HepG2 (cell line): ENCODE data around the gene GPX5. TPM values are rescaled to one million over a fixed set of nuclear protein-coding genes. Genes with fewer than 3 reads are reported as not detected.

Source experiments
- JARID2 ChIP-seq: sonication (generic); formaldehyde crosslinking; IDR thresholded peaks from 2 replicates; pipeline ENCODE4 v1.8.1; 2023; ENCODE audit warnings: missing genetic modification reagents, inconsistent platforms; ENCODE audit not compliant: insufficient replicate concordance
- NR1H2 ChIP-seq: sonication (generic); formaldehyde crosslinking; IDR thresholded peaks from 2 replicates; pipeline ENCODE4 v1.8.1; 2022; ENCODE audit warnings: low read depth, missing genetic modification reagents, borderline replicate concordance
- ONECUT2 ChIP-seq: sonication (generic); formaldehyde crosslinking; IDR thresholded peaks from 2 replicates; pipeline ENCODE4 v1.4.0; 2020; ENCODE audit warnings: missing genetic modification reagents
- RCOR2 ChIP-seq: IDR thresholded peaks from 2 replicates; pipeline ENCODE4 v1.6.1; 2016; ENCODE audit warnings: missing biosample characterization, missing genetic modification reagents
- ZC3H4 ChIP-seq: sonication (generic); formaldehyde crosslinking; IDR thresholded peaks from 2 replicates; pipeline ENCODE4 v1.4.0; 2020; ENCODE audit warnings: missing genetic modification reagents, borderline replicate concordance
- ZFP62 ChIP-seq: sonication (generic); formaldehyde crosslinking; IDR thresholded peaks from 2 replicates; pipeline ENCODE4 v1.4.0; 2020; ENCODE audit warnings: missing genetic modification reagents
- ZNF24 ChIP-seq: fragments of 450-650 bp; IDR thresholded peaks from 2 replicates; pipeline ENCODE4 v1.6.1; 2017; ENCODE audit warnings: antibody characterized with exemption, mild to moderate bottlenecking
- ZNF33B ChIP-seq: sonication (generic); formaldehyde crosslinking; IDR thresholded peaks from 2 replicates; pipeline ENCODE4 v1.5.1; 2020; ENCODE audit warnings: mild to moderate bottlenecking, missing genetic modification reagents
- ZNF460 ChIP-seq: sonication (generic); formaldehyde crosslinking; IDR thresholded peaks from 2 replicates; pipeline ENCODE4 v1.5.1; 2020; ENCODE audit warnings: missing genetic modification reagents, mild to moderate bottlenecking, borderline replicate concordance
- ZNF737 ChIP-seq: sonication (generic); formaldehyde crosslinking; IDR thresholded peaks from 2 replicates; pipeline ENCODE4 v1.5.0; 2020; ENCODE audit warnings: missing genetic modification reagents, mild to moderate bottlenecking, borderline replicate concordance
- ZNF772 ChIP-seq: sonication (generic); formaldehyde crosslinking; IDR thresholded peaks from 2 replicates; pipeline ENCODE4 v1.5.0; 2020; ENCODE audit warnings: mild to moderate bottlenecking, missing genetic modification reagents
- polyA plus RNA-seq, 8 experiments: library from polyadenylated mRNA; depleted of rRNA in 3 of 8; stranded (reverse) in 7 of 8; unstranded in 1 of 8; fragments of >200 nt; fragmentation: Illumina TruSeq in 4 of 8; extraction: Trizol in 4 of 8; gene quantifications; 2 replicates each; pipeline versions ENCODE4 v1.2.1 to v1.2.3, GENCODE V29; 2011 to 2016; ENCODE audit warnings: low read depth in 4 of 8, missing spikeins in 1 of 8, mixed read lengths in 1 of 8; ENCODE audit not compliant: insufficient read depth in 1 of 8
- total RNA-seq, 5 experiments: library from RNA; depleted of rRNA; stranded (reverse); fragments of >200 nt; fragmentation: Illumina TruSeq; extraction: Trizol; gene quantifications; 2 replicates each; pipeline ENCODE4 v1.2.3, GENCODE V29; 2016; ENCODE audit warnings: low read depth in 1 of 5
- TF ChIP-seq, protein P1 (sequence below): sonication (generic); formaldehyde crosslinking; IDR thresholded peaks from 2 replicates; pipeline ENCODE4 v1.4.0; 2020; ENCODE audit warnings: missing genetic modification reagents
- TF ChIP-seq, protein P2 (sequence below): sonication (generic); formaldehyde crosslinking; IDR thresholded peaks from 2 replicates; pipeline ENCODE4 v1.9.0; 2021; ENCODE audit warnings: missing genetic modification reagents, borderline replicate concordance
- TF ChIP-seq, protein P3 (sequence below): sonication (generic); formaldehyde crosslinking; conservative IDR thresholded peaks from 2 replicates; pipeline ENCODE4 v1.8.0; 2022; ENCODE audit warnings: missing genetic modification reagents
- TF ChIP-seq, protein P4 (sequence below): sonication (generic); formaldehyde crosslinking; IDR thresholded peaks from 2 replicates; pipeline ENCODE4 v1.5.1; 2020; ENCODE audit warnings: mild to moderate bottlenecking, missing genetic modification reagents
- TF ChIP-seq, protein P5 (sequence below): sonication (generic); formaldehyde crosslinking; IDR thresholded peaks from 2 replicates; pipeline ENCODE4 v1.9.0; 2021; ENCODE audit warnings: missing genetic modification reagents, borderline replicate concordance

GPX5 gene
- total and polyA plus RNA-seq, 2 of the 13 experiments (the other 11 are each of a cell fraction or from before 2014, with no cell fraction given) = not detected

DNA sequence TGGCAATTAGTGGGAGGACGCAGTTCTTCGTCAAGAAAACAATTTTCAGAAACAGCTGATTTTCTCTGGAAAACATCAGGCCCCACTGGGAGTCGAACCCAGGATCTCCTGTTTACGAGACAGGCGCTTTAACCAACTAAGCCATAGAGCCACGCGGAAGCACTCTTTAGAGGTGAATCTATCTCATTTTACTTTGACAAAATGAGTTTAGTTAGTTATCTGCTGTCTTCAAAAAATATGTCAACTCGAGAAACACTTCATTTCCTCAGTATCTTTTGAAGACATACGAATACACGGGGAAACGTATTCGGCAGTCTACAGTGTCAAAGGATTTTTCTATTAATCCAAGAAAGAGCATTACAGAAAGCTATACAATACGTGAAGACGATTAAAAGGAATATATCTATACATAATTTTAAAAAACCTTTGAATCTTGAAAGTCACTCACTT lies 36.7 kb upstream of the GPX5 start (continued):
- TF ChIP-seq NR1H2 (CRISPR knock-in tag) (no peak), ZNF33B (no peak), JARID2 (CRISPR knock-in tag) (no peak), ZNF24 (peak; percentile 92), ZNF772 (CRISPR knock-in tag) (no peak), ZNF460 (CRISPR knock-in tag) (no peak), ONECUT2 (CRISPR knock-in tag) (no peak), ZFP62 (CRISPR knock-in tag) (no peak), ZC3H4 (CRISPR knock-in tag) (no peak), ZNF737 (no peak), RCOR2 (CRISPR knock-in tag) (no peak; the same call in 1 of the 2 replicates)
- TF ChIP-seq, protein P1, sequence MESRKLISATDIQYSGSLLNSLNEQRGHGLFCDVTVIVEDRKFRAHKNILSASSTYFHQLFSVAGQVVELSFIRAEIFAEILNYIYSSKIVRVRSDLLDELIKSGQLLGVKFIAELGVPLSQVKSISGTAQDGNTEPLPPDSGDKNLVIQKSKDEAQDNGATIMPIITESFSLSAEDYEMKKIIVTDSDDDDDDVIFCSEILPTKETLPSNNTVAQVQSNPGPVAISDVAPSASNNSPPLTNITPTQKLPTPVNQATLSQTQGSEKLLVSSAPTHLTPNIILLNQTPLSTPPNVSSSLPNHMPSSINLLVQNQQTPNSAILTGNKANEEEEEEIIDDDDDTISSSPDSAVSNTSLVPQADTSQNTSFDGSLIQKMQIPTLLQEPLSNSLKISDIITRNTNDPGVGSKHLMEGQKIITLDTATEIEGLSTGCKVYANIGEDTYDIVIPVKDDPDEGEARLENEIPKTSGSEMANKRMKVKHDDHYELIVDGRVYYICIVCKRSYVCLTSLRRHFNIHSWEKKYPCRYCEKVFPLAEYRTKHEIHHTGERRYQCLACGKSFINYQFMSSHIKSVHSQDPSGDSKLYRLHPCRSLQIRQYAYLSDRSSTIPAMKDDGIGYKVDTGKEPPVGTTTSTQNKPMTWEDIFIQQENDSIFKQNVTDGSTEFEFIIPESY (CRISPR knock-in tag) = no peak
- TF ChIP-seq, protein P2, sequence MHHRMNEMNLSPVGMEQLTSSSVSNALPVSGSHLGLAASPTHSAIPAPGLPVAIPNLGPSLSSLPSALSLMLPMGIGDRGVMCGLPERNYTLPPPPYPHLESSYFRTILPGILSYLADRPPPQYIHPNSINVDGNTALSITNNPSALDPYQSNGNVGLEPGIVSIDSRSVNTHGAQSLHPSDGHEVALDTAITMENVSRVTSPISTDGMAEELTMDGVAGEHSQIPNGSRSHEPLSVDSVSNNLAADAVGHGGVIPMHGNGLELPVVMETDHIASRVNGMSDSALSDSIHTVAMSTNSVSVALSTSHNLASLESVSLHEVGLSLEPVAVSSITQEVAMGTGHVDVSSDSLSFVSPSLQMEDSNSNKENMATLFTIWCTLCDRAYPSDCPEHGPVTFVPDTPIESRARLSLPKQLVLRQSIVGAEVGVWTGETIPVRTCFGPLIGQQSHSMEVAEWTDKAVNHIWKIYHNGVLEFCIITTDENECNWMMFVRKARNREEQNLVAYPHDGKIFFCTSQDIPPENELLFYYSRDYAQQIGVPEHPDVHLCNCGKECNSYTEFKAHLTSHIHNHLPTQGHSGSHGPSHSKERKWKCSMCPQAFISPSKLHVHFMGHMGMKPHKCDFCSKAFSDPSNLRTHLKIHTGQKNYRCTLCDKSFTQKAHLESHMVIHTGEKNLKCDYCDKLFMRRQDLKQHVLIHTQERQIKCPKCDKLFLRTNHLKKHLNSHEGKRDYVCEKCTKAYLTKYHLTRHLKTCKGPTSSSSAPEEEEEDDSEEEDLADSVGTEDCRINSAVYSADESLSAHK = no peak
- TF ChIP-seq, protein P3, sequence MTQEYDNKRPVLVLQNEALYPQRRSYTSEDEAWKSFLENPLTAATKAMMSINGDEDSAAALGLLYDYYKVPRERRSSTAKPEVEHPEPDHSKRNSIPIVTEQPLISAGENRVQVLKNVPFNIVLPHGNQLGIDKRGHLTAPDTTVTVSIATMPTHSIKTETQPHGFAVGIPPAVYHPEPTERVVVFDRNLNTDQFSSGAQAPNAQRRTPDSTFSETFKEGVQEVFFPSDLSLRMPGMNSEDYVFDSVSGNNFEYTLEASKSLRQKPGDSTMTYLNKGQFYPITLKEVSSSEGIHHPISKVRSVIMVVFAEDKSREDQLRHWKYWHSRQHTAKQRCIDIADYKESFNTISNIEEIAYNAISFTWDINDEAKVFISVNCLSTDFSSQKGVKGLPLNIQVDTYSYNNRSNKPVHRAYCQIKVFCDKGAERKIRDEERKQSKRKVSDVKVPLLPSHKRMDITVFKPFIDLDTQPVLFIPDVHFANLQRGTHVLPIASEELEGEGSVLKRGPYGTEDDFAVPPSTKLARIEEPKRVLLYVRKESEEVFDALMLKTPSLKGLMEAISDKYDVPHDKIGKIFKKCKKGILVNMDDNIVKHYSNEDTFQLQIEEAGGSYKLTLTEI (CRISPR knock-in tag) = no peak
- TF ChIP-seq, protein P4, sequence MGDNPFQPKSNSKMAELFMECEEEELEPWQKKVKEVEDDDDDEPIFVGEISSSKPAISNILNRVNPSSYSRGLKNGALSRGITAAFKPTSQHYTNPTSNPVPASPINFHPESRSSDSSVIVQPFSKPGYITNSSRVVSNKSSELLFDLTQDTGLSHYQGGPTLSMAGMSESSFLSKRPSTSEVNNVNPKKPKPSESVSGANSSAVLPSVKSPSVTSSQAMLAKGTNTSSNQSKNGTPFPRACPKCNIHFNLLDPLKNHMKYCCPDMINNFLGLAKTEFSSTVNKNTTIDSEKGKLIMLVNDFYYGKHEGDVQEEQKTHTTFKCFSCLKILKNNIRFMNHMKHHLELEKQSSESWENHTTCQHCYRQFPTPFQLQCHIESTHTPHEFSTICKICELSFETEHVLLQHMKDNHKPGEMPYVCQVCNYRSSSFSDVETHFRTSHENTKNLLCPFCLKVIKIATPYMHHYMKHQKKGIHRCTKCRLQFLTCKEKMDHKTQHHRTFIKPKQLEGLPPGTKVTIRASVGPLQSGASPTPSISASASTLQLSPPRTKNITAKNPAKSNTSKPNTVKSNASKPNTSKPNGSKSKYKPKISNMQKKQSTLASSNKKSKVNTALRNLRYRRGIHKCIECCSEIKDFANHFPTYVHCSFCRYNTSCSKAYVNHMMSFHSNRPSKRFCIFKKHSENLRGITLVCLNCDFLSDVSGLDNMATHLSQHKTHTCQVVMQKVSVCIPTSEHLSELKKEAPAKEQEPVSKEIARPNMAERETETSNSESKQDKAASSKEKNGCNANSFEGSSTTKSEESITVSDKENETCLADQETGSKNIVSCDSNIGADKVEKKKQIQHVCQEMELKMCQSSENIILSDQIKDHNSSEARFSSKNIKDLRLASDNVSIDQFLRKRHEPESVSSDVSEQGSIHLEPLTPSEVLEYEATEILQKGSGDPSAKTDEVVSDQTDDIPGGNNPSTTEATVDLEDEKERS (CRISPR knock-in tag) = no peak
- TF ChIP-seq, protein P5, sequence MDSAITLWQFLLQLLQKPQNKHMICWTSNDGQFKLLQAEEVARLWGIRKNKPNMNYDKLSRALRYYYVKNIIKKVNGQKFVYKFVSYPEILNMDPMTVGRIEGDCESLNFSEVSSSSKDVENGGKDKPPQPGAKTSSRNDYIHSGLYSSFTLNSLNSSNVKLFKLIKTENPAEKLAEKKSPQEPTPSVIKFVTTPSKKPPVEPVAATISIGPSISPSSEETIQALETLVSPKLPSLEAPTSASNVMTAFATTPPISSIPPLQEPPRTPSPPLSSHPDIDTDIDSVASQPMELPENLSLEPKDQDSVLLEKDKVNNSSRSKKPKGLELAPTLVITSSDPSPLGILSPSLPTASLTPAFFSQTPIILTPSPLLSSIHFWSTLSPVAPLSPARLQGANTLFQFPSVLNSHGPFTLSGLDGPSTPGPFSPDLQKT (CRISPR knock-in tag) = no peak
